NB4 (cell line): ENCODE measurements around the gene MLLT6.
A peak's percentile ranks its signal among the peaks of the same experiment; 100 is the strongest.

Source experiments
- MAX ChIP-seq: IDR thresholded peaks from 2 replicates; pipeline ENCODE4 v1.6.1; 2011; ENCODE audit warnings: low read depth, low read length
- POLR2A ChIP-seq: IDR thresholded peaks from 2 replicates; pipeline ENCODE4 v1.6.1; 2011; ENCODE audit warnings: mild to moderate bottlenecking; ENCODE audit not compliant: insufficient read length; ENCODE audit errors: extremely low read depth
- TF ChIP-seq, protein P1 (sequence below): IDR thresholded peaks from one replicate; pipeline ENCODE4 v1.5.1; 2012; ENCODE audit warnings: low read depth, low read length

DNA sequence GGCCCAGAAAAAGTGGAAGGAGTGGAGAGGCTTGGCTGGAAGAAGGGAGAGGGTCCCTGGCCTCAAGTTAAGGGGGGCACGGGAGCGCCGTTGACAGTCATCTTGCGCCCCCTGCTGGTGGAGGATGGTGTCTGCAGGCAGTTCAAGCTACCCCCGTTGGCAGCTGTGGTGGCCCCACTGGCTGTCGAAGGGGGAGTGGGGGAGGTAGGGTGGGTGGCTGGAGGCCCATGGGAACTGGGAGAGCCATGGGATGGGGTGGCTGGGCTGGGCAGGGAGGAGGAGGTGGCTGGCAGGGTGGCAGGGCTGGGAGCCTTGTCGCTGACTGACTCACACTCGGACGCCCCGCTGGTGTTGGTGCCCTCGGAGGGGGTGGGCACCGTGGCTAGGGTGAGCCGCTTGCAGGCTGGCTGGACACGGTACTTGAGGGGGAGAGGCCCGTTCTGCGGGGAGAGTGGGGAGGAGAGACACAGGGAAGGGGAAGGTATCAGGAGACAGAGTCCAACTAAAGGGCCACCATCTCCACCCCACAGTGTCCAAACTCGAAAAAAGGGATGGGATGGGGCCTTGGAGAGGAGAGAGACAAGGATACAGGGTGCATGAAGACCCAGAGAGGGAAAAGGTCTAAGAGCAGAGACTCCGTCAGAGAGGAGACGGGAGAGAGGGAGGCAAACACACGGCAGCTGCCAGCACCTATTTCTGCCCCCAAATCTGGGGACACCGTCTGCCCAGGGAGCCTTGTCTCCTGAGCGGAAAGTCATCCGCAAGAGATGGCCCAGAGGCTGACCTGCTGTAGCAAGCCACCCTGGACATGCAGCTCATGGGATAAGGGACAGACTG, 30.3 kb downstream of the MLLT6 start:
- TF ChIP-seq, protein P1, sequence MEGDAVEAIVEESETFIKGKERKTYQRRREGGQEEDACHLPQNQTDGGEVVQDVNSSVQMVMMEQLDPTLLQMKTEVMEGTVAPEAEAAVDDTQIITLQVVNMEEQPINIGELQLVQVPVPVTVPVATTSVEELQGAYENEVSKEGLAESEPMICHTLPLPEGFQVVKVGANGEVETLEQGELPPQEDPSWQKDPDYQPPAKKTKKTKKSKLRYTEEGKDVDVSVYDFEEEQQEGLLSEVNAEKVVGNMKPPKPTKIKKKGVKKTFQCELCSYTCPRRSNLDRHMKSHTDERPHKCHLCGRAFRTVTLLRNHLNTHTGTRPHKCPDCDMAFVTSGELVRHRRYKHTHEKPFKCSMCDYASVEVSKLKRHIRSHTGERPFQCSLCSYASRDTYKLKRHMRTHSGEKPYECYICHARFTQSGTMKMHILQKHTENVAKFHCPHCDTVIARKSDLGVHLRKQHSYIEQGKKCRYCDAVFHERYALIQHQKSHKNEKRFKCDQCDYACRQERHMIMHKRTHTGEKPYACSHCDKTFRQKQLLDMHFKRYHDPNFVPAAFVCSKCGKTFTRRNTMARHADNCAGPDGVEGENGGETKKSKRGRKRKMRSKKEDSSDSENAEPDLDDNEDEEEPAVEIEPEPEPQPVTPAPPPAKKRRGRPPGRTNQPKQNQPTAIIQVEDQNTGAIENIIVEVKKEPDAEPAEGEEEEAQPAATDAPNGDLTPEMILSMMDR = peak; percentile 93
- no peak for TF ChIP-seq POLR2A
- TF ChIP-seq MAX = no peak
